ENCODE results near the gene CCDC47.

CCDC47 gene

DNA sequence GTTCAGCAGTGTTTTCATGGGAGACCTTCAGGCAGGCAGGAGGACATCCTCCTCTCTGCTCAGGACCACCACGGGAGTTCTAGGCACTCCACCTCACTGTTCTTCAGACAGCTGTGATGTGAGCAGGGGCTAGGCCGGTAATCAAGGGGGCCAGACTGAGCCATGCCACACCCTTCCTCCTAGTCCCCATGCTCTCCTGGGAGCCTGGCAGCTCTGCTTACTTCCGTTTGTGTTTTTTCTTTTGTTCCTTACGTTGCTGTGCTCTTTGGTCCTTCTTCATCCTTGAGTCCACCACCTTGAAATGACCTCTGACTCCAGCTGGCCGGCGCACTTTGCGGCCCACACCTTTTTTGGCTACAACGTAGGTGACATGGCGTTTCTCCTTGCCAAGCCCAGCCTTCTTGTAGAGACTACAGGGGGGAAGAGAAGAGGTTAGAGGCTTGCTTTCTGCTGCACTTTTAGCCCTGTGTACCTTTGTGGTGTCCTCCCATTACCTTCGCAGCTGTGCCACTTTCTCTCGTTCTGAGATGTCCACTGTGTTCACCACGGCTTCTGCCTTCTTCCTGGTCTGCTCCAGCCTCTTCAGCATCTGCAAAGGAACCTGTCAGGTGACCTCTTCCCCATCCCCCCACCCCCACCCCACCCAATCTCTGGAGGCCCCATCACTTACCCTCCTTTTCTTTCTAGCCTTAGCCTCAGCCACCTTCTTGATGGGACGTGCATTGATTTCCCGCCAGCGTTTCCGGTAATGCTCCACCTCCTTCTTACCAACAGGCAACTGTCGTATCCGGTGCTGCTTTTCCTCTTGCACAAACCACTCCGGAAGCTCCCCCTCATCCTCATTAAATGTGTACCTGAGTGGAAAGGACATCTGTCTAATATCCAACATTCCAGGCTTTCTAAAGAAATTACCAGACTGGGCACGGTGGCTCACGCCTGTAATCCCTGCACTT, 46.5 kb upstream of the CCDC47 start:
- Histone ChIP-seq H3K9me3 (ENCODE audit: insufficient read depth, low read depth, low read length) (no peaks in the 10 kb centered on the region), H3K14ac (ENCODE audit: low read length) (no peak overlapping the region), H2AK5ac (ENCODE audit: low read length) (no peak overlapping the region), H3K79me2 (ENCODE audit: control insufficient read depth, insufficient read depth, low read length, poor library complexity) (no peaks in the 10 kb centered on the region), H3K4me3 (ENCODE audit: low read depth, low read length) (no peak overlapping the region), H3K4me2 (ENCODE audit: low read length) (no peak overlapping the region), H3K4me1 (ENCODE audit: control insufficient read depth in 1 of 2, insufficient read depth in 2 of 2, low read length in 2 of 2) (no peaks in the 10 kb centered on the region), H3K4ac (ENCODE audit: low read depth, low read length) (no peak overlapping the region), H2BK5ac (ENCODE audit: low read depth, low read length, poor library complexity) (no peak overlapping the region), H3K23ac (ENCODE audit: low read length) (no peak overlapping the region), H2BK12ac (ENCODE audit: low read length) (no peak overlapping the region), H3K27ac (ENCODE audit: low read depth, low read length) (no peak overlapping the region), H3K36me3 (ENCODE audit: control insufficient read depth in 1 of 2, insufficient read depth in 2 of 2, low read length in 2 of 2) (peaks cover 59 to 87% of the 10 kb centered on the region in 2 experiments), H2BK120ac (ENCODE audit: insufficient read depth, low read length, poor library complexity) (no peak overlapping the region), H3K79me1 (ENCODE audit: low read length) (no peaks in the 10 kb centered on the region), H4K91ac (ENCODE audit: low read depth, low read length) (no peak overlapping the region), H4K8ac (ENCODE audit: low read depth, low read length) (no peak overlapping the region), H4K12ac (ENCODE audit: low read depth, low read length) (no peak overlapping the region), H3K27me3 (ENCODE audit: insufficient read depth, low read length) (no peaks in the 10 kb centered on the region), H3K9ac (ENCODE audit: low read length) (no peak overlapping the region), H2AFZ (ENCODE audit: insufficient read depth, low read length, poor library complexity) (no peak overlapping the region), H3K18ac (ENCODE audit: low read length) (no peak overlapping the region)
- WGBS (ENCODE audit: extremely low coverage, insufficient coverage, insufficient read length): no CpG with 5 or more reads among the region's 21 CpGs
- no peak for DNase-seq

DNA sequence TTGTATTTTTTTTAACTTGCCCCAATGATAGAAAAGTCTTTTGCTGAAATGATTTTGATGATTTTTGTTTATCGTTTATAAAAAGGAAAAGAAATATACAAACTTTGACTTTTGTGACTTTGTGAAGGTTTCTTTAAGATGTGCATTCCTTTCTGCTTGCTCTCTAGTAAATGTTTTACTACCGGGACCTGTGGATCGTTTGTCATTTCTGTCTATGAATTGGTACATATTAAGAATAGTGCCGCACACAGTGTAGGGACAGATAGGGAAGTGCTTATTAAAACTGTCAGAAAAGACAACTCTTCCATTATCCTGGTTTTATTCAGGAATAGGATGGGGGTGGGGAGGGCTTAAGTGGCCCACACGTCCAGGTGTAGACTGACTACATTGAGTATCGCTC, 45.7 kb upstream of the CCDC47 start:
- Histone ChIP-seq H3K4ac (ENCODE audit: low read depth, low read length) (no peak overlapping the region), H2BK120ac (ENCODE audit: insufficient read depth, low read length, poor library complexity) (no peak overlapping the region), H4K12ac (ENCODE audit: low read depth, low read length) (no peak overlapping the region), H3K9me3 (ENCODE audit: insufficient read depth, low read depth, low read length) (no peaks in the 10 kb centered on the region), H3K14ac (ENCODE audit: low read length) (no peak overlapping the region), H2AFZ (ENCODE audit: insufficient read depth, low read length, poor library complexity) (no peak overlapping the region), H2BK12ac (ENCODE audit: low read length) (no peak overlapping the region), H4K91ac (ENCODE audit: low read depth, low read length) (no peak overlapping the region), H3K4me1 (ENCODE audit: control insufficient read depth in 1 of 2, insufficient read depth in 2 of 2, low read length in 2 of 2) (no peaks in the 10 kb centered on the region), H2AK5ac (ENCODE audit: low read length) (no peak overlapping the region), H3K18ac (ENCODE audit: low read length) (no peak overlapping the region), H3K27ac (ENCODE audit: low read depth, low read length) (no peak overlapping the region), H3K4me2 (ENCODE audit: low read length) (no peak overlapping the region), H3K4me3 (ENCODE audit: low read depth, low read length) (no peak overlapping the region), H3K27me3 (ENCODE audit: insufficient read depth, low read length) (no peaks in the 10 kb centered on the region), H3K9ac (ENCODE audit: low read length) (no peak overlapping the region), H3K36me3 (ENCODE audit: control insufficient read depth in 1 of 2, insufficient read depth in 2 of 2, low read length in 2 of 2) (peaks cover 57 to 87% of the 10 kb centered on the region in 2 experiments), H2BK5ac (ENCODE audit: low read depth, low read length, poor library complexity) (no peak overlapping the region), H4K8ac (ENCODE audit: low read depth, low read length) (no peak overlapping the region), H3K23ac (ENCODE audit: low read length) (no peak overlapping the region), H3K79me2 (ENCODE audit: control insufficient read depth, insufficient read depth, low read length, poor library complexity) (no peaks in the 10 kb centered on the region), H3K79me1 (ENCODE audit: low read length) (no peaks in the 10 kb centered on the region)
- WGBS (ENCODE audit: extremely low coverage, insufficient coverage, insufficient read length): 100% methylated on average over 1 of the region's 6 CpGs
- DNase-seq: no peak

DNA sequence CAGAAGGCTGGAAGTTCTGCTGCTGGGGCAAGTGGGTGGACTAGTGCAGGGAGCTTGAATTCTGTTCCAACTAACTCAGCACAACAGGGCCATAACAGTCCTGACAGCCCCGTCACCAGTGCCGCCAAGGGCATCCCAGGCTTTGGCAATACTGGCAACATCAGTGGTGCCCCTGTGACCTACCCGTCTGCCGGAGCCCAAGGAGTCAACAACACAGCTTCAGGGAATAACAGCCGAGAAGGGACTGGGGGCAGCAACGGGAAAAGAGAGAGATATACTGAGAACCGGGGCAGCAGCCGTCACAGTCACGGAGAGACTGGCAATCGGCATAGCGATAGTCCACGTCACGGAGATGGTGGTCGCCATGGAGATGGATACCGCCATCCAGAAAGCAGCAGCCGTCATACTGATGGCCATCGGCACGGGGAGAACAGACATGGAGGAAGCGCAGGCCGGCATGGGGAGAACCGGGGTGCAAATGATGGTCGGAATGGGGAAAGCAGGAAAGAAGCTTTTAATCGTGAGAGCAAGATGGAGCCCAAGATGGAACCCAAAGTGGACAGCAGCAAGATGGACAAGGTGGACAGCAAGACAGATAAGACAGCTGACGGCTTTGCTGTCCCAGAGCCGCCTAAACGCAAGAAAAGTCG, 44.5 kb upstream of the CCDC47 start:
- H3K23ac ChIP-seq (ENCODE audit: low read length): no peak overlapping the region
- no peak overlapping the region for H3K14ac ChIP-seq (ENCODE audit: low read length)
- no peaks in the 10 kb centered on the region for H3K79me1 ChIP-seq (ENCODE audit: low read length)
- no peaks in the 10 kb centered on the region for H3K9me3 ChIP-seq (ENCODE audit: insufficient read depth, low read depth, low read length)
- no peaks in the 10 kb centered on the region for H3K27me3 ChIP-seq (ENCODE audit: insufficient read depth, low read length)
- H3K36me3 ChIP-seq (ENCODE audit: control insufficient read depth in 1 of 2, insufficient read depth in 2 of 2, low read length in 2 of 2): peaks cover 58 to 87% of the 10 kb centered on the region in 2 experiments
- H3K18ac ChIP-seq (ENCODE audit: low read length): no peak overlapping the region
- WGBS (ENCODE audit: extremely low coverage, insufficient coverage, insufficient read length): no CpG with 5 or more reads among the region's 27 CpGs
- no peak overlapping the region for H4K91ac ChIP-seq (ENCODE audit: low read depth, low read length)
- no peak overlapping the region for H2BK5ac ChIP-seq (ENCODE audit: low read depth, low read length, poor library complexity)
- H2AK5ac ChIP-seq (ENCODE audit: low read length): no peak overlapping the region
- no peak overlapping the region for H3K4me3 ChIP-seq (ENCODE audit: low read depth, low read length)
- DNase-seq: no peak
- no peaks in the 10 kb centered on the region for H3K4me1 ChIP-seq (ENCODE audit: control insufficient read depth in 1 of 2, insufficient read depth in 2 of 2, low read length in 2 of 2)
- H4K8ac ChIP-seq (ENCODE audit: low read depth, low read length): no peak overlapping the region
- no peak overlapping the region for H2AFZ ChIP-seq (ENCODE audit: insufficient read depth, low read length, poor library complexity)
- no peaks in the 10 kb centered on the region for H3K79me2 ChIP-seq (ENCODE audit: control insufficient read depth, insufficient read depth, low read length, poor library complexity)
- H3K4ac ChIP-seq (ENCODE audit: low read depth, low read length): no peak overlapping the region
- H4K12ac ChIP-seq (ENCODE audit: low read depth, low read length): peak overlapping the region; percentile 9
- H3K4me2 ChIP-seq (ENCODE audit: low read length): no peak overlapping the region
- no peak overlapping the region for H3K27ac ChIP-seq (ENCODE audit: low read depth, low read length)
- no peak overlapping the region for H2BK12ac ChIP-seq (ENCODE audit: low read length)
- no peak overlapping the region for H2BK120ac ChIP-seq (ENCODE audit: insufficient read depth, low read length, poor library complexity)
- H3K9ac ChIP-seq (ENCODE audit: low read length): no peak overlapping the region

DNA sequence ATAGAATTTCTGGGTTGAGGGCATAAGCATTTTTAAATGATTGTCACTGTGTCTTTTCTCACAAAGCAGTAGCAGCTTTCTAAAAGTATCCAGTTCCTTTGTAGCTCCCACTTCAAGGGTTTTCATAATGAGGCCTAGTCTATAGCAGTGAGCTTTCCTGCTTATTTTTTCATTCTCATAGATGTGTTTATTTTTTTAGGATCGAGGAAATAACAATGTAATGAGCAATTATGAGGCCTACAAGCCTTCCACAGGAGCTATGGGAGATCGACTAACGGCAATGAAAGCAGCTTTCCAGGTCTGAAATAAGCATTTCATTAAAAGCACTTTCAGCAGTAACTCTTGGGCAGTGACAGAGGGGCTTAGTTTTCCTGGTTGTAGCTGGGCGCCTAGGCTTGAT, 43.3 kb upstream of the CCDC47 start:
- Histone ChIP-seq H3K4ac (ENCODE audit: low read depth, low read length) (no peak overlapping the region), H2BK12ac (ENCODE audit: low read length) (no peak overlapping the region), H3K27me3 (ENCODE audit: insufficient read depth, low read length) (no peaks in the 10 kb centered on the region), H3K4me2 (ENCODE audit: low read length) (no peak overlapping the region), H2AFZ (ENCODE audit: insufficient read depth, low read length, poor library complexity) (no peak overlapping the region), H3K23ac (ENCODE audit: low read length) (no peak overlapping the region), H3K79me2 (ENCODE audit: control insufficient read depth, insufficient read depth, low read length, poor library complexity) (no peaks in the 10 kb centered on the region), H3K4me3 (ENCODE audit: low read depth, low read length) (no peak overlapping the region), H2BK5ac (ENCODE audit: low read depth, low read length, poor library complexity) (no peak overlapping the region), H4K91ac (ENCODE audit: low read depth, low read length) (no peak overlapping the region), H3K27ac (ENCODE audit: low read depth, low read length) (no peak overlapping the region), H3K18ac (ENCODE audit: low read length) (no peak overlapping the region), H3K9ac (ENCODE audit: low read length) (no peak overlapping the region), H2AK5ac (ENCODE audit: low read length) (no peak overlapping the region), H3K4me1 (ENCODE audit: control insufficient read depth in 1 of 2, insufficient read depth in 2 of 2, low read length in 2 of 2) (no peaks in the 10 kb centered on the region), H4K12ac (ENCODE audit: low read depth, low read length) (no peak overlapping the region), H3K79me1 (ENCODE audit: low read length) (no peaks in the 10 kb centered on the region), H3K36me3 (ENCODE audit: control insufficient read depth in 1 of 2, insufficient read depth in 2 of 2, low read length in 2 of 2) (peaks cover 59 to 87% of the 10 kb centered on the region in 2 experiments), H4K8ac (ENCODE audit: low read depth, low read length) (no peak overlapping the region), H3K9me3 (ENCODE audit: insufficient read depth, low read depth, low read length) (no peaks in the 10 kb centered on the region), H2BK120ac (ENCODE audit: insufficient read depth, low read length, poor library complexity) (no peak overlapping the region), H3K14ac (ENCODE audit: low read length) (no peak overlapping the region)
- no CpG with 5 or more reads among the region's 4 CpGs for WGBS (ENCODE audit: extremely low coverage, insufficient coverage, insufficient read length)
- no peak for DNase-seq

Data from trophoblast cell (in vitro differentiated cells and primary cell).